ENCODE measurements around the gene LRRC47.

The LRRC47 gene

GRCh38 chr1:3746389-3746829 lies 49.9 kb downstream of the LRRC47 start:
- no peak for DNase-seq

- no peak for DNase-seq
Observed at GRCh38 chr1:3745590-3746381, 50.5 kb downstream of the LRRC47 start.

GRCh38 chr1:3745071-3745470 lies 51.2 kb downstream of the LRRC47 start:
- DNase-seq, result no peak

DNA sequence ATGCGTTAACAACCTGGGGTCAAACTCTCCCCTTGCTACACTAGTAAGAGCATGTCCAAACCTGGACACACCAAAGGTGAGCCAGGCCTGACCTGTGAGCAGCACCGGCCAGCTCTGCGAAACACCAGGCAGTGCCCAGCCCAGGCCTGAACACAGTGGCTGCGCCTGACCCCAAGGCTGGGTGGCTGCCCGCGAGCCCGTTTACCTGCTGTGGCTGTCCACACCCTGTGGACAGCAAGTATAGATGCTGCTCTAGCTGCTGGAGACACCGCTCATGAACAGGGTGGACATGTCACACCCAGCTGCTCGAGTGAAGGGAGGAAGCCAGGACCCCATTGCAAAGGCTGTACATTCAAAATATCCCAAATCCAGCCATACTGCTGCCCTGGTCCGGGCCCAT lies 51.7 kb downstream of the LRRC47 start:
- DNase-seq, result no peak

DNA sequence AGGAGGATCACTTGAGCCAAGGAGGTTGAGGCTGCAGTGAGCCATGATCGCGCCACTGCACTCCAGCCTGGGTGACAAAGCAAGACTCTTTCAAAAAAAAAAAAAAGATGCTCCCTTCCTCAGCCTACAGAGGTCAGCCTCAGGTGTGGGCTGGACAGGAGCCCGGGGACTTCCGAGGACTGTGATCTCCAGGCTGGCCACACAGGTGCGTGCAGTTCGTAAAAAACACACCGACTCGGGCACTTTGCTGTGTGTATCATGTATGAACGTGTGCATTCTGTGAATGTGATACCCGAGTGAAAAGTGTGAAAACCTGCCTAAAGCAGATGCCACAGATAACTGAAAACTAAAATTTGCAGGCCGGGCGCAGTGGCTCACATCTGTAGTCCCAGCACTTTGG lies 52.5 kb downstream of the LRRC47 start:
- no peak for DNase-seq

- no peak for DNase-seq
Observed at GRCh38 chr1:3743421-3743820, 52.9 kb downstream of the LRRC47 start.

GRCh38 chr1:3742439-3743298 lies 53.6 kb downstream of the LRRC47 start:
- no peak for DNase-seq

DNA sequence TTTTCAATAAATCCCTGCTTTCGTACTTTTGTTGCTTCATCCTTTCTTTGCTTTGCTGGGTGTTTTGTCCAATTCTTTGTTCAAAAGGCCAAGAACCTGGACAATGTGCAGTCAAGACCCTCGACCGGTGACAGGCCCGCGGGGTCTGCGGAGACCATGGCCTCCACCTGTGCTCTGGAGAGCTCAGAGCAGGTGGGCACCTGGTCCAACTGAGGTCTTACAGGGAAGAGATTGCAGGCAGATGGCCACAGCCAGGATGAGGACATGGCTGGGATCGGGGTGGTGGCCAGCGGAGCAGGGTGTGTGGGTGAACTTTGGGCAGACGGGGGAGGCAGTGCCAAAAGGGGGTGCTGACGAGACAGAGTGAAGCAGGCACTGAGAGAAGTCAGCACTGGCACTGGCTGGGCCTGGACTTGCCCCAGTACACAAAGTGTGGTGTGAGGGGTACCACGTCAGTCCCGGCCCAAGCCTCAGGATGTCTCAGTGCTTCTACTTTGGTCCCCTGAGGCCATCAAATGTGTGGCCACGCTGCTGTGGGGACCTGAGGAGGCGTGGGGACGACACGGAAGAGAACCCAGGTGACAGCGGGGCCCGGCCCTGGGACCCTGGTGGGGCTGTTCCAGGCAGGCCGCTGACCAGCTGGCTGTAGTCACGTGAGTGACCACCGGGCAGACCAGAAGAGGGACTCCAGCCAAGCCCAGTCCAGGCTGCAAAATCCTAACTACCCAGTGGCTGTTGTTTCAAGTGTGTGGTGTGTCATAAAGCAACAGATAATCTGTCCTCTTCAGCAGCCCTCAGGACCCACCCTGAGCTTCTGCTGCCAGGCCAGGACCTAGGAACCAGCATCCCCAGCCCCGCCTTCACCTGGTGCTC lies 54.5 kb downstream of the LRRC47 start:
- no peak for DNase-seq

- DNase-seq, result no peak
Observed at GRCh38 chr1:3740752-3741151, 55.5 kb downstream of the LRRC47 start.

GRCh38 chr1:3740042-3740441 lies 56.3 kb downstream of the LRRC47 start:
- no peak for DNase-seq

GRCh38 chr1:3738943-3739342 lies 57.4 kb downstream of the LRRC47 start:
- DNase-seq, result no peak

DNA sequence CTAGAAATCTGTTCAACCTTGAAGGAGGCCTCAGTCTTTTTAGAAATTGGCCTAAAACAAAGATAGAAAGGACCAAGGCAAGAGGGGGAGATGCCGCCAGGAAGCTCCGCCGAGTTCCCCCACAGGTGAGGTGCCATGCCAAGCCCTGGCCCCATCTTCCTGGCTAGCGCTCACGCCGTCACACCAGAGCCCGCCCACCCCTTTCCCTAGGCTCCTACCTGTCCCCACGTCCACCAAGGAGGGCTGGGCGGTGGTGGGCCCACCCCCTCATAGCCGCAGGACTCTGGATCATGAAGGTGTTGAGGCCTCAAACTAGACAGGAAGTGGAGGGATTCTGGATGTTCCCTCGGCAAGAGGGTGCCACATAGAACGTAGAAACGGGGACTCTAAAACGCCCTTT lies 59.6 kb downstream of the LRRC47 start:
- no peak for DNase-seq

GRCh38 chr1:3736131-3736561 lies 60.2 kb downstream of the LRRC47 start:
- no peak for DNase-seq

DNA sequence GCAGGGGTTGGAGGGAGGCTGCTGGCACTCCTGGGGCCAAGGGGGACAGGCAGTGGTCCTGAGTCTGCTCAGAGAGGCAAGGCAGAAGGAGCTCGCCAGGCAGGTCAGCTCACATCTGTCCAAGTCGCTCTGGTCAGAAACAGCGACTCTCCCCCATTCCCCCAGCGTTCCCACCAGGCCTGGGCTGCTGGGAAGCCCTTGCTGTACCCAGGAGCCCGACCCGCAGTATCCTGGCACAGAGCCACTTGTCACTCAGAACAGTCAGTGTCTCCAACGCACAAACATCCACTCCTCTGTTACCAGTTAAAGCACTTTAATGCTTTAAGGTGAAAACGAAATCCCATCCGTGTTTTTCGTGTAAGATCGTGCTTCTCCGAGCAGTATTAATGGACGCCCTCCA lies 60.6 kb downstream of the LRRC47 start:
- DNase-seq, result no peak

- DNase-seq, result no peak
Observed at GRCh38 chr1:3735027-3735681, 61.1 kb downstream of the LRRC47 start.

- DNase-seq, result no peak
Observed at GRCh38 chr1:3734602-3735001, 61.7 kb downstream of the LRRC47 start.

GRCh38 chr1:3733883-3734589 lies 62.3 kb downstream of the LRRC47 start:
- DNase-seq, result no peak

GRCh38 chr1:3733094-3733882 lies 63.0 kb downstream of the LRRC47 start:
- DNase-seq, result no peak

GRCh38 chr1:3732434-3733093 lies 63.7 kb downstream of the LRRC47 start:
- no peak for DNase-seq
